Stimulated activated CD8-positive, alpha-beta memory T cell treated with anti-CD3 and anti-CD28 coated beads, Interleukin-15, amount 100 ng/mL, for 4 hours (primary cell): ENCODE measurements around the gene PPM1N.

Experiments used
- DNase-seq, 2 donors: peaks; one replicate each; pipeline ENCODE4 v3.0.0-alpha.2; 2020; ENCODE audit warnings: low read depth in 2 of 2

Gene PPM1N, protein sequence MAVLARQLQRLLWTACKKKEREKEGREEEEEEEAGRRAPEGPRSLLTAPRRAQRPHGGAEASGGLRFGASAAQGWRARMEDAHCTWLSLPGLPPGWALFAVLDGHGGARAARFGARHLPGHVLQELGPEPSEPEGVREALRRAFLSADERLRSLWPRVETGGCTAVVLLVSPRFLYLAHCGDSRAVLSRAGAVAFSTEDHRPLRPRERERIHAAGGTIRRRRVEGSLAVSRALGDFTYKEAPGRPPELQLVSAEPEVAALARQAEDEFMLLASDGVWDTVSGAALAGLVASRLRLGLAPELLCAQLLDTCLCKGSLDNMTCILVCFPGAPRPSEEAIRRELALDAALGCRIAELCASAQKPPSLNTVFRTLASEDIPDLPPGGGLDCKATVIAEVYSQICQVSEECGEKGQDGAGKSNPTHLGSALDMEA

DNA sequence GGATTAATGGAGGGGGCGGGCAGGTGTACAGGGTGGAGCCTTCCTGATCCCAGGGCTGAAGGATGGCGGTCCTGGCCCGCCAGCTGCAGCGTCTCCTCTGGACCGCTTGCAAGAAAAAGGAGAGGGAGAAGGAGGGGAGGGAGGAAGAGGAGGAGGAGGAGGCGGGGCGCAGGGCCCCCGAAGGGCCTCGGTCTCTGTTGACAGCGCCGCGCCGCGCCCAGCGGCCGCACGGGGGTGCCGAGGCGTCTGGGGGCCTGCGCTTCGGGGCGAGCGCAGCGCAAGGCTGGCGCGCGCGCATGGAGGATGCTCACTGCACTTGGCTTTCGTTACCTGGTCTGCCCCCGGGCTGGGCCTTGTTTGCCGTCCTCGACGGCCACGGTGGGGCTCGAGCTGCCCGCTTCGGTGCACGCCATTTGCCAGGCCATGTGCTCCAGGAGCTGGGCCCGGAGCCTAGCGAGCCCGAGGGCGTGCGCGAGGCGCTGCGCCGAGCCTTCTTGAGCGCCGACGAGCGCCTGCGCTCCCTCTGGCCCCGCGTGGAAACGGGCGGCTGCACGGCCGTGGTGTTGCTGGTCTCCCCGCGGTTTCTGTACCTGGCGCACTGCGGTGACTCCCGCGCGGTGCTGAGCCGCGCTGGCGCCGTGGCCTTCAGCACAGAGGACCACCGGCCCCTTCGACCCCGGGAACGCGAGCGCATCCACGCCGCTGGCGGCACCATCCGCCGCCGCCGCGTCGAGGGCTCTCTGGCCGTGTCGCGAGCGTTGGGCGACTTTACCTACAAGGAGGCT, at the start of gene PPM1N:
PPM1N (plus strand) TSS at position 33 of the 785 bp plus-strand sequence; CDS start at position 63, 30 bp downstream.
- peak in 1 of 2 donors; percentile 52 for DNase-seq

DNA sequence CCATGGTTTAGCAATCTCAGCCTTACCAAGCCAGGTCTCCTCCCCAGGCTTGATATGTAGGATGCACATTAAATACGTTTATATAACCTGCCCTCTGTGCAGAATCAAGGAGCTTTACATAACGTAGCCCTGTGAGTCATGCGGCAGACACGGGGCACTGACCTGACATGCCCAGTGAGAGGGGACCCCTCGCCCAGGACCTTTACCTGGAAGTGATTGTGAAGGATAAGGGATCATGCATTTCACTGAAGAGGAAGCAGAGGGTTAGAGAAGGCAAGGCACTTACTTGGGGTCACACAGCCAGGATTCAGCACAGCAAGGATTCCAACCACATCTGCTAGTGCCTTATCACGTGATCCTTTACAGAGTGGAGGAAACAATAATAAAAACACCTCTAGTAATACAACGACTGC, 49.4 kb upstream of the PPM1N start:
- no peak for DNase-seq

DNA sequence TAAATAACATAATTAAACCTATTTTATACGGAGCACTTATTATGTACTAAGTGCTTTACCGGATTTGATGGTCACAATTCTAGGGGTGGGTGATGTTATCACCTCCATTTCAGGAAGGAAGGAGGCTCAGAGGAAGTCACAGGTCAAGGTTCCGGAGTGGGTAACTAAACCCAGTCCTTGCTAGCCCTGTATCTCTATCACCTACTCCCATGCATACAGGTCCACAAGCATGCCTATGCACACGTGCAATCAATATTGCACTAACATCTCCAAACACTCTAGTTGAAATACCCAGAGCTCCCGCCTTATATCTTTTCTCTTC, 48.3 kb upstream of the PPM1N start:
- no peak for DNase-seq

DNA sequence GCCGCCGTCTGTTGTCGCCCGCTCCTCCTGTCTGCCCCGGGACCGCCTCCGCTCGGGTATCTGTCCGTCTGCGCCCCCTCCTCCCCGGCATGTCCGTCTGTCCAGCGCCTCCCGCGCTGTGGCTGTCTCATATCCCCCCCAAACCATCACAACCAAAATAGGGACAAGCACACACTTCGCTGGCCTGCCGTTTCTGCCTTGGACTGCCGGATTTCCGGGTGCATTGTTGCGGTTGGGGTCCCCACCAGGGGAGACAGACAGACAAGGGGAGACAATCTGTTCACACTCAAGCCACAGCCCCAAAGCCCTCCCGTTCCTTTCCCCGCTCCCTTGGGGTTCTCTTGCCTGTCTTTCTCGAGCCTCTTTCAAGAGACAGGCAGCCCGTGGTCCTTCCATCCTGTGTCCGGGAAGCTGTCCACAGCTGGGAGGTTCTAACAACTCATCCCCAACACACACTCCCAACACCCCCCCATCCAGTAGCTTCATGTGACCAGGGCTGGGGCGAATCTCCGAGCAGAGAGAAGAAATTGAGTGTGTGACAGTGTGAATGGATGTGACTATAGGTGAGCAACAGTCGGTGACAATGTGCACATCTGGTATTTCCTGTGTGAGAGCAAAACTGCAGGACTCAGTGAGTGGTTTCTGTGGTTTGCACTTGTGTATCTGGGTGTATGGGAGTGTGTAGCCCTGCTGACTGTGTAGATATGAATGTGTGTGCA, 47.0 kb upstream of the PPM1N start:
- no peak for DNase-seq

DNA sequence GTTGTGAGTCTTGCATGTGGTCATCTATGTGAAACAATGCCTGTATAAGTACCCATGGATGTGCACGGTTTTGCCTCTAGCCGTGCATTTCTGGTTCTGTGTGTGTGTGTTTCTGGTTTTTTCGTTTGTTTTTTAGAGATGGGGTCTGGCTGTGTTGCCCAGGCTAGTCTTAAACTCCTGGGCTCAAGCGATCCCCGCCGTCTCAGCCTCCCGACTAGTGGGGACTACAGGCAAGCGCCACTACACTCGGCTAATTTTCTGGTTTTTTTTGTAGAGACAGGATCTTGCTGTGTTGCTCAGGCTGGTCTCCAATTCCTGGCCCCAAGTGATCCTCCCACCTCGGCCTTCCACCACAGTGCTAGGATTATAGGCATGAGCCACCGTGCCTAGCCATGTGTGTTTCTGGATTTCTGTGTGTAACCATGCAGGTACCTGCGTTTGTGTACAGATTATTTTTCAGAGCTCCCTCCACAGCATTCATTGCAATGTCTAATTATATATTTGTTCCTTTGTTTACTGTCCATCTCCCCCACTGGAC, 46.3 kb upstream of the PPM1N start:
- no peak for DNase-seq

DNA sequence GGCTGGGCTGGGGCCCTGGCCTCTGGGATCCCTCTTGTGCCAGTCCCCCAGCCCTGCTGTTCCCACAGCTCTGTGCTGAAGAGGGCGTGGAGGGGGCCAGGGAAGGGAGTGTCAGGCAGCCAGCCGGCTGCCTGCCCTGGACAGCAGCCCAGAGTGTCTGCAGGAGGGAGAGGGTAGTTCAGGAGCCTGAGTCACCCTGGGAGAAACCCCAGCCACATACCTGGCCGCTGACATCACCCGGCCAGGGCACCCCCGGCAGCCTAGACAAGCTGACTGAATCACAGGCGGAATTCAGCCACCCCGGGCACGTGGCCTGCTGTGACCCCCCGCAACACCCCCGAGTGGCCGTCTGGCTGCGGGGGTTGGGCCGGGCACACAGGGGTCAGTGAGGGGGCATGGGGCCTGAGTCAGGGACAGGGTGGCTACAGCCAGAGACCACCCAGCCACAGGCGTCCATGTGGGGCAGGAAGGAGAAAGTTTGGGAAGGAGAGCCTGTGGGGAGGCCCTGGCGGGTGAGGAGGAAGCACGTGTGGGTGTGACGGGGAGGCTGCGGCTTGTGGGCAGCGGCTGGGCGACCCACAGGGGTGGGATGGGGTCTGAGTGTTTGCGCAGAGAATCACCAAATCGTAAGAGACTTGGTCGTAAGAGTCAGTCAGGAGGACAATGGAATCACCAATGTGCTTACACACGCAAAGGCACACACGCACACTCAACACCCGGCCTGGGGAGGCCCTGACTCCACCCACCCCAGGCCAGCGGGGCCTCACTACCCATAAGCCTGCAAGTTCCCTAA, 42.3 kb upstream of the PPM1N start:
- peak; percentile 48 to 68 for DNase-seq

DNA sequence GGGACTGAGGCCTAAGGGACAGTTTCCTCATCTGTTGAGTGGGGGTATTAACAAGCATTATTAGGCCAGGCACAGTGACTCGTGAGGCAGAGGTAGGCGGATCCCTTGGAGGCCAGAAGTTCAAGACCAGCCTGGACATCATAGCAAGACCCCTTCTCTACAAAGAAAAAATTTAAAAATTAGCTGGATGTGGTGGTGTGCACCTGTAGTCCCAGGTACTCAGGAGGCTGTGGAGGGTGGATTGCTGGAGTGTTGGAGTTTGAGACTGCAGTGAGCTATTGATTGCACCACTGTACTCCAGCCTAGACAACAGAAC, 41.8 kb upstream of the PPM1N start:
- DNase-seq, result no peak

DNA sequence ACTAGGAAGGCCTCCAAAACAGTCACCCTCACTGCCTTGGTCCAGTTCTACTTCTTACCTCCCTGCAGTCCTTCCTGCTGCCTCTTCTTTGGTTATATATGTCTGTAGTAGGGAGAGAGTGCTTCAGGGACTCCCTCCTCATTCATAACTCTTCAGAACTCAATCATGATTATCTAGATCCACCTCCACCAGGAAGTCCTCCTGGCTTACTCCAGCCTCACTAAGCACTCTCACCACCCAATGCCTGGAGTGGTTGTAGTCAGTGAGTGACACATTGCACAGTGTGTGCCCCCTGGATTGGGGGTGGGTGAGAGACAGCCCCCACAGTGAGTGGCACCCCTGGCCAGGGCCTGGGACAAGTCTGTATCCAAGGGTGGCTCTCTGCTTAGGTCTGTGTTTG, 40.5 kb upstream of the PPM1N start:
- DNase-seq, result no peak

DNA sequence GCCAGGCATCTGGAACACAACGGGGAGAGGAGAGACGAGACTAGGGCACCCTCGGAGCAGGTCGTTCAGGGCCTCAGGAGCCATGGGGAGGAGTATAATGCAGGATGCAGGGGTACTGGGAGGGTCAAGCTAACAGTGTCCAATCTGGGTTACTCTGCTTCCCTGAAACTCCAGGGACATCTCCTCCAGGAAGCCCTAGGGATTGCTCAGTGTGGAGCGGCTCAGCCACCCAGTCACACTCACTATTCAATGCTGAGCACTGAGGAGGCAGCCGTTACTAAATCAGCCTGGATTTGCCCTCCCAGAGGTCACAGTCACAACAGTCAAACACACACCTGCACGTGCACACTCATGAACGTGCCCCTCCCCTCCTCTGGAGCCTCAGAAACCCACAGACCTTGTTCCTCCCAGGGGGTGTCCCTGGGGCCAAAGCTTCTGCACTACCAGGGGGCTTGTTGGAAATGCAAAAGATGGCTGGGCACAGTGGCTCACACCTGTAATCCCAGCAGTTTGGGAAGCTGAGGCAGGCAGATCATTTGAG, 37.4 kb upstream of the PPM1N start:
- DNase-seq, result no peak

DNA sequence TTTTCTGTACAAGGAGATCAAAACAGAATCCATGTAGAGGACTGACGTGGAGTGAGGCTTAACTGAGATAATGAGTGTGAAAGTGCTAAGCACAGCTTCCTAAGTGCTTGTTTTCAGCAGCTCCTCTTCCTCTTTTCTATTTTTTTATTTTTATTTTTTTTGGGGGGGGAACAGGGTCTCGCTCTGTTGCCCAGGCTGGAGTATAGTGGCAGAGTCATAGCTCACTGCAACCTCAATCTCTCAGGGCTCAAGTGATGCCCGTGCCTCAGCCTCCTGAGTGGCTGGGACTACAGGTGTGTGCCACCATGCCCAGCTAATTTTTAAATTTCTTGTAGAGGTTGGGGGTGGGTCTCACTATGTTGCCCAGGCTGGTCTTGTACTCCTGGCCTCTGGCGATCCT, 36.1 kb upstream of the PPM1N start:
- DNase-seq, result no peak

DNA sequence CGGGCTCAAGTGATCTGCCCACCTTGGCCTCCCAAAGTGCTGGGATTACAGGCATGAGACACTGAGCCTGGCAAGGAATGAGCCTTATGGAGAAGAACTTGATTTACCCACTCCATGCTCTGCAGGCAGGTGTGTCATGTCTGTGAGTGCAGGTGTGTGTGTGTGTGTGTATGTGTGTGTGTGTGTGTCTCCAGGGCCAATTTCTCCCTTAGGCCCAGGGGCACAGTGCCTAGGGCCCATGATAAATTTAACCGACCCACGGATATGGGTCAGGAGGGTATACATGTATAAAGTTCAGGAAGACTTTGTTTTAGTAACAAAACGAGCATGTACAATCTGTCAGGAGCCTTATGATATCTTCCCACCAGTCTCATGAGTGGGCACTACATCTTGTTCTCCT, 35.0 kb upstream of the PPM1N start:
- DNase-seq, result no peak

DNA sequence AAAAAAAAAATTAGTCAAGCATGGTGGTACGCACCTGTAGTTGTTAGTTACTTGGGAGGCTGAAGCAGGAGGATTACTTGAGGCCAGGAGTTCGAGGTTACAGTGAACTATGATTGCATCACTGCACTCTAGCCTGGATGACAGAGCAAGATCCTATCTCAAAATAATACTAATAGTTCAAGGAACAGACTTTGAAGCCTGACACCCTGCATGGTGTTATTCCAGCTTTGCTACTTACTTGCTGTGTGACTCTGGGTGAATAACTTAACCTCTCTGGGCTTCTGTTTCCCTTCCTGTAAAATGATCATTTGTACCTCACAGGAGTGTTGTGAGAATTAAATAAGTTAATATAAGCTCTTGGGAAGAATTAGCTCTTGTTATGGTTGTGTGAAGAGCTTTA, 34.0 kb upstream of the PPM1N start:
- DNase-seq, result no peak

DNA sequence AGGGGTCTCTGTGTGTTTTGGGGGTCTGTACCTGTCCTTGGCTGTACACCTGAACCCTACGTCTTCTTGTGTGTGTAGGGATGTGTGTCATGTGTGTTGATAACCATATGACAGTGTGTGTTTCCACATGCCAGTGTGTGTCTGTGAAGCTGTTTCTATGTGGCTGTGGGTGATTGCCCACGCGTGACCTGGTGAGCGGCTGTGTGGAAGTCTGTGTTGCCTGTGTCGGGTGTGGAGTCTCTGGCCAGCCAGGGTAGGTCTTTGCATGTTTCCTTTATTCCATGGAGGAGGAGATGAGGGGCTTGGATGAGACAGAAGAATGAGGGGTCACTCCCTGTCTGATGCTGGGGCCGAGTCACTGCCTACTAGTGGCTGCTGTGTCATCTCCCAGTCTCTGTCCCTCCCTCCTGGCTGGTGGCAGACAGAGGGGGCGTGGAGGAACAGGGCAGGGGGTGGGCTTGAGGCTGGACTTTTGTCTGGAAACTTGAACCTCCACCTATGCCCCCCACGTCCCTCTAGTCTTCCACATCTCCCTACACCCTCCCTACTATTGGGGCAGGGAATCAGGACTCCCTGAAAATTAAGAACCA, 33.3 kb upstream of the PPM1N start:
- DNase-seq, result no peak

DNA sequence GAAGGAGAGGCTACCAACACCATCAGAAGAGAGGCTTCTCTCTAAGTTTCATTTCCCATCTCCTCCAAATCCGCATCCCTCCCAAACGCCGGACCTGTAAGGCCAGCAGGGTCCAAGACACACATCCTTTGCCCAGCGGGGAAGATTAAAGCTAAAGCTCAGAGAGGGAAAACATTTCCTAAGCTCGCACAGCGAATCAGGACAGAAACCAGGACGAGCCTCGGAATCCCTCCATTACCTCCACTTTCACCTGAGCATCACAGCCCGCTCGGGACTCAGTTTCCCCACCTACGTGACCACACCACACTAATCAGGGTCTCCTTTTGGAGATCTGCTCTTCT, 31.2 kb upstream of the PPM1N start:
- no peak for DNase-seq

DNA sequence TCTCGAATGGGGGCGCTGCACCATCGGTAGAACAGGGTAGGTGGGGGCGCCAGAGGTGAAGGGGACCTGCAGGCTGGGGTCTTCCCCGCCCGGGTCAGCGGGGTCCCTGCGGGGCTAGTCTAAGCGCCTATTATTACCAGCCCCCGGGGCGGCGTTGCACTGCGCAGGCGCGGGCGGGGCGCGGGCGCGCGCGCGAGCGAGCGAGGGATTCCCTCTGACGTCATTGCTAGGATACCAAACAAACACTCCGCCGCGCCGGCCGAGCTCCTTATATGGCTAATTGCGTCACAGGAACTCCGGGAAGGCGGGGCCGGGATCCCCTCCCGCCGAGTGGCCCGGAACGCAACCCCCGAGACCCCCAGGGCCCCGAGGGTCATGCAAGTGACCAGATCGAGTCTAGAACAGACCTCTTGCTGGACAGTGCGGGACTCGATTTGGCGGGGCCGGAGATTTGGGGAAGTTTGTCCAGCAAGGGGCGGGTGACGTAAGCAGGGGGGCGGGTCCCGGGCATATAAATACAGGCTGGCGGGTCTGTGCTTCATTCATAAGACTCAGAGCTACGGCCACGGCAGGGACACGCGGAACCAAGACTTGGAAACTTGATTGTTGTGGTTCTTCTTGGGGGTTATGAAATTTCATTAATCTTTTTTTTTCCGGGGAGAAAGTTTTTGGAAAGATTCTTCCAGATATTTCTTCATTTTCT, 30.6 kb upstream of the PPM1N start, which contains the start of gene FOSB:
FOSB (plus strand) TSS at position 541 of the 703 bp plus-strand sequence. CDS start 591 bp downstream, outside the sequence.
- peak; percentile 87 to 91 for DNase-seq

DNA sequence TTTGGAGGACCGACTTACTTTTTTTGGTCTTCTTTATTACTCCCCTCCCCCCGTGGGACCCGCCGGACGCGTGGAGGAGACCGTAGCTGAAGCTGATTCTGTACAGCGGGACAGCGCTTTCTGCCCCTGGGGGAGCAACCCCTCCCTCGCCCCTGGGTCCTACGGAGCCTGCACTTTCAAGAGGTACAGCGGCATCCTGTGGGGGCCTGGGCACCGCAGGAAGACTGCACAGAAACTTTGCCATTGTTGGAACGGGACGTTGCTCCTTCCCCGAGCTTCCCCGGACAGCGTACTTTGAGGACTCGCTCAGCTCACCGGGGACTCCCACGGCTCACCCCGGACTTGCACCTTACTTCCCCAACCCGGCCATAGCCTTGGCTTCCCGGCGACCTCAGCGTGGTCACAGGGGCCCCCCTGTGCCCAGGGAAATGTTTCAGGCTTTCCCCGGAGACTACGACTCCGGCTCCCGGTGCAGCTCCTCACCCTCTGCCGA, 30.0 kb upstream of the PPM1N start:
- DNase-seq, result peak in 1 of 2 donors; percentile 18

DNA sequence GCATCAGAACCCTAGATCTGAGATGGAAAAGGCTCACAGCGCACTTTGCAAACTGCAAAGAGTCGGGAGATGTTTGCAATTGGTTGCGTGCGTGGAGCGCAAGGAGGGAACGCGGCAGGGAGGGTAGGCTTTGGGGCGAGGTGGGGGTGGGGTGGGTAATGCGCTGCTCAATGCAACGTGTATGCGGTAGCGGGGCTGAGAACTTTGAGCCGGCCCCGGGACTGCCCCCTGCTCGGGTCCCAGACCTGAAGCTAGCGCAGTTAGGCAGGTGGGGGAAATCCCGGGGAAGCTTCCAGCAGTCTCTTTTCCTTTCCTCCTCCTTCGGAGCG, 29.5 kb upstream of the PPM1N start:
- DNase-seq, result no peak

DNA sequence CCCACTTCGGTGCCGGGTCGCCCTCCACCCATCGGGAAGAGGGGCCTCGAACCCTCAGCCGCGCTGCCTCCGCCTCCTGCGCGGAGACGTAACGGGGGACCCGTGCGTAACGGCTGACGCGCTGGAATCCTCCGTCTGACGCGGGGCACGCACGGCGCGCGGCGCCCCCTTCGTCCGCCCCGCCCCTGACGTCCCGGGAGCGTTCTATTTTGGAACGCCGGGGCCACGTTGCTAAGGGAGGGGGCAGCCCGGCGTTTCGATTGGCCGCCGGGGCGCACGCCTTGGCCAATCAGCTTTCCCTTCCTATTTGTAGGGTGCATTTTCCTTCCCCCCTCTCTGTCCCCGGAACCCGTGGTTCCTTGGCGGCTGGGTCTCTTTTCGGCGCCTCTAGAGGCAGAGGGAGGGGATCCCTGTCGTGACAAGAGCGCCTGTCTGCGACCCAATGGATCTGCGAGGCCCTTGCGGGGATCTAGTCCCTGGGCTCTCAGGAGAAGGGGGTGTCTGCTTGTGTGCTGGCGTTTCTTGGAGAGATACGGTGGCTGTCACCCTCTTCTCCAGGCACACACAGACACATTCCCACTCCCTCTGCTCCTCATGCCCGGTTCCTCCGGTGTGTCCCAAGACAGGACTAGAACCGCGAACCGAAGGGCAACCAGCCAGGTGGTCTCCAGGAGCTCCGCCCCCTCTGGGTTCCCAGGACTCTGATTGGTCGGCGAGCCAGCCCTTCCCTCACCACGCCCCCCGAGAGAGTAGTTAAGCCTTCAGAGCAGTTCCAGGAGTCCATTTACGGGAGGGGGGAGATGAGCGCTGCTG, 28.9 kb upstream of the PPM1N start:
- peak; percentile 86 to 87 for DNase-seq
